Measurements from ENCODE around the gene CATSPERE.

GRCh38 chr1:244573768-244574167 is 112.7 kb downstream of the CATSPERE start:
- TF ChIP-seq CTCF (IDR thresholded peaks at IDR 0.05): no peak
- no peak for TF ChIP-seq POLR2A (IDR thresholded peaks at IDR 0.05)
- TF ChIP-seq POLR2AphosphoS5 (IDR thresholded peaks at IDR 0.05): no peak

All from prostate gland (tissue), 2 donors.